HG02763 (cell line): Measurements from ENCODE around the gene CD79B.
"Not testable (repeated sequence)": the region's sequence is repeated elsewhere in the genome, so short reads cannot be mapped to it uniquely, and the experiment has no call there.

ENCODE experiments used
- ATAC-seq: cut with Tn5 transposase; IDR thresholded peaks from one replicate; pipeline ENCODE4 v1.9.1; 2021; ENCODE audit warnings: mild to moderate bottlenecking, moderate library complexity; ENCODE audit not compliant: unreplicated experiment

Gene CD79B

GRCh38 chr17:63934183-63935112 is 2.3 kb upstream of the CD79B start:
- ATAC-seq = no peak

- no peak for ATAC-seq
These were observed 1.5 kb upstream of the CD79B start for GRCh38 chr17:63933598-63933997.

GRCh38 chr17:63932721-63933120 is 590 bp upstream of the CD79B start:
- ATAC-seq = peak; percentile 1

GRCh38 chr17:63930951-63931575 is 1.1 kb downstream of the CD79B start:
- peak; percentile 33 for ATAC-seq

- ATAC-seq = no peak
These were observed 2.0 kb downstream of the CD79B start for GRCh38 chr17:63929860-63930766.

DNA sequence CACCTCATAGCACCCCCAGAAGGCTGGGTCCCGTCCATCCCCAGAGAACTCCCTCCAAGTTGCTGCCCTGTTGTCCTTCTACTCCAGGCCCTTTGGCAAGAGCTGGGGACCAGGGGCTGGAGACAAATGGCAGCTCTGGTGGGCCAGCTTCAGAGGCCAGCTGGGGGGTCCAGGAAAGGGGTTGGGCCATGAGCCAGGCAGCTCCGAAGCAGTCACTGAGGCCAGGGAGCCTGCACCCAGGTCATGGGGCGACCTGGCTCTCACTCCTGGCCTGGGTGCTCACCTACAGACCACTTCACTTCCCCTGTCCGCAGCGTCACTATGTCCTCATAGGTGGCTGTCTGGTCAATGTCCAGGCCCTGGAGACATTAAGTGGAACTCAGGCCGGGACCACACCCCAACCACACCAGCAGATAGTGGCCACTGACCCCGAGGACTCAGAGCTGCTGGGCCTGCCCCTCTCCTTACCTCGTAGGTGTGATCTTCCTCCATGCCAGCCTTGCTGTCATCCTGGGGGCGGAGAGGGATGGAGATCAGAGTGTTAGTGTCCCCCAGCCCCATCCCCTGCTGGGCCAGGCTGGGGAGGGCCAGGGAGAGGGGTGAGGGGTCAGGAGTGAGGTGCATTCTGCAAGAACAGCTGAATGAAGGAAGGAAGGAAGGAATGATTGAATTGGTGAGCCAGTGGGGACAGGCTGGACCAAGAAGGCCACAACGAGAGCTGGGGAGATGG is 3.0 kb downstream of the CD79B start:
- no peak for ATAC-seq

GRCh38 chr17:63928172-63928666 is 3.9 kb downstream of the CD79B start:
- ATAC-seq = no peak

- ATAC-seq = no peak
These were observed 4.5 kb downstream of the CD79B start for GRCh38 chr17:63927464-63928171.

DNA sequence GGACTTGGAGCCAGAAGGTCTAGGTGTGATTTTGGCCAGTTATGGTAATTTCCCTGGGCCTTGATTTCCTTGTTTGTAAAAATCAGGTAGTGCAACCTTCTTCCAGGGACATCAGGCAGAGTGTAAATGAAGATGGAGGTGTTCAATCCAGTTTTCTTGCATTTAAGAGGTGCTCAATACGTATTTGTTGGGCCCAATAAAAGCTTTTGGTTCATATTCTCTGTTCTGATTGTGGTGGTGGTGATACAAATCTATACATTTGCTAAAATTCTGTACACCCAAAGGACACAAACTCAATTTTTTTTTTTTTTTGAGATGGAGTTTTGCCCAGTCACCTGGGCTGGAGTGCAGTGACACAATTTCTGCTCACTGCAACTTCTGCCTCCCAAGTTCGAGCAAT is 6.0 kb downstream of the CD79B start:
- no peak for ATAC-seq

DNA sequence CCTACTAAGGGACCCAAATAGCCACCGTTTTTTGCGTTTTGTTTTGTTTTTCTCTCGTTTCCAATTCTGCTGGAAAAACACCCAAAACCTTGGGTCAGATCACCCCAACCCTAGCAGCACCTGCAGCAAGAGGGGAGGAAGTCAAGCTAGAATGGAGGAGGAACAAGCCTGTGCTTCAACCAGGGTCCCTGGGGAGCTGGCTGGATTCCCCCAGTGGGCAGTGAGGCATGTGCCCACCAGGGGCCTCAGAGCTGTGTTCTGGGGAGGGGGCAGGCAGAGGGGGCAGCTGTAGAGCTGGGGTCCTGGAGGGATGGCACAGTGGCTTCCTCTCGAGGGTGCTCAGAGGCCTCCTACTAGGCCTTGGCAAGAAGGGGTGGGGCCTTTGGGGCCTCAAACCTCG is 6.5 kb downstream of the CD79B start:
- ATAC-seq = no peak

GRCh38 chr17:63922402-63922801 is 9.7 kb downstream of the CD79B start:
- not testable (repeated sequence) for ATAC-seq

- not testable (repeated sequence) for ATAC-seq
These were observed 11.4 kb downstream of the CD79B start for GRCh38 chr17:63920779-63921178.

GRCh38 chr17:63920050-63920449 is 12.1 kb downstream of the CD79B start:
- not testable (repeated sequence) for ATAC-seq

DNA sequence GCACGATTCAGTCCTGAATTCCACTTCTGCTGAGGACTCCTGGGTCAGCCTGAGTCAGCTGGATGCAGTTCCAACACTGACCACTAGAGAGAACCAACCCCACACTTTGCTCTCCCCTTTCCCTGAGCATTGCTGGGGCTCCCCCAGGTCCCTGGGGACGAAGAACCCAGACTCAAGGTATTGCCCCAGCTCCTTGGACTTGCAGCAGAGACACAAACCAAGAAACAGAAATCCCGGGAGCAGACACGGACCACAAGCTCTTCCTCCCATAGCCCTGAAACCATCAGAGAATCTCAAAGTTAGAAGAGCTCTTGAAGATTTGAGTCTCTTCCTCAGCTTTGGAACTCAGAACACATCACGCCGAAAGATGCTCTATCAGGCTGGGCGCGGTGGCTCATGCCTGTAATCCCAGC is 12.8 kb downstream of the CD79B start:
- ATAC-seq = peak; percentile 70

- ATAC-seq = not testable (repeated sequence)
These were observed 13.3 kb downstream of the CD79B start, which contains the start of gene GH1 for GRCh38 chr17:63918789-63919305. GH1 (minus strand) TSS chr17:63918839; CDS start chr17:63918776, 63 bp downstream.

GRCh38 chr17:63918305-63918704 is 13.8 kb downstream of the CD79B start:
- ATAC-seq = no peak

DNA sequence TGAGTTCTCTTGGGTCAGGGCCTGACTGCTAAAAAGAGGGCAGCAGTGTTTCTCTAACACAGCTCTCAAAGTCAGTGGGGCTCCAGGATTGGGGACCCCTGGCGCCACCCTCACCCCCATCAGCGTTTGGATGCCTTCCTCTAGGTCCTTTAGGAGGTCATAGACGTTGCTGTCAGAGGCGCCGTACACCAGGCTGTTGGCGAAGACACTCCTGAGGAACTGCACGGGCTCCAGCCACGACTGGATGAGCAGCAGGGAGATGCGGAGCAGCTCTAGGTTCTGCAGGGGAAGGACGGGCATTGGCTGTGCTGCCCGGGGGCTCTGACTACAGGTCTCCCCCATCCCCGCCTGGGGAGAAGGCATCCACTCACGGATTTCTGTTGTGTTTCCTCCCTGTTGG is 14.5 kb downstream of the CD79B start:
- ATAC-seq = no peak

- ATAC-seq = not testable (repeated sequence)
These were observed 14.9 kb downstream of the CD79B start for GRCh38 chr17:63917206-63917605.

DNA sequence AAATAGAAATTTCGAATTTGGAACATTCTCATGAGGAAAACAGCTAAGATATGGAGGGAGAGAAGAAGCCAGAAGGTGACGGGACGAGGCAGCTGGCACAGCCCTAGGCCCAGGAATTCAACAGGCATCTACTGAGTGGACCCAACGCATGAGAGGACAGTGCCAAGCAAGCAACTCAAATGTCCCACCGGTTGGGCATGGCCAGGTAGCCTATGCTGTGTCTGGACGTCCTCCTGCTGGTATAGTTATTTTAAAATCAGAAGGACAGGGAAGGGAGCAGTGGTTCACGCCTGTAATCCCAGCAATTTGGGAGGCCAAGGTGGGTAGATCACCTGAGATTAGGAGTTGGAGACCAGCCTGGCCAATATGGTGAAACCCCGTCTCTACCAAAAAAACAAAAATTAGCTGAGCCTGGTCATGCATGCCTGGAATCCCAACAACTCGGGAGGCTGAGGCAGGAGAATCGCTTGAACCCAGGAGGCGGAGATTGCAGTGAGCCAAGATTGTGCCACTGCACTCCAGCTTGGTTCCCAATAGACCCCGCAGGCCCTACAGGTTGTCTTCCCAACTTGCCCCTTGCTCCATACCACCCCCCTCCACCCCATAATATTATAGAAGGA is 15.5 kb downstream of the CD79B start:
- ATAC-seq = no peak
